Urothelium cell line (cell line): ENCODE data around the gene SLC37A2.
"Not testable (repeated sequence)": the region's sequence is repeated elsewhere in the genome, so short reads cannot be mapped to it uniquely, and the experiment has no call there.

Experiments
- DNase-seq: peaks from one replicate; pipeline ENCODE4 v3.0.0; 2011; ENCODE audit warnings: low spot score, mixed read lengths
- FAIRE-seq: peaks from 2 replicates; lab custom pipeline; 2011; peaks lifted over from hg19 to GRCh38; lab: Jason Lieb, UNC

SLC37A2 gene

DNA sequence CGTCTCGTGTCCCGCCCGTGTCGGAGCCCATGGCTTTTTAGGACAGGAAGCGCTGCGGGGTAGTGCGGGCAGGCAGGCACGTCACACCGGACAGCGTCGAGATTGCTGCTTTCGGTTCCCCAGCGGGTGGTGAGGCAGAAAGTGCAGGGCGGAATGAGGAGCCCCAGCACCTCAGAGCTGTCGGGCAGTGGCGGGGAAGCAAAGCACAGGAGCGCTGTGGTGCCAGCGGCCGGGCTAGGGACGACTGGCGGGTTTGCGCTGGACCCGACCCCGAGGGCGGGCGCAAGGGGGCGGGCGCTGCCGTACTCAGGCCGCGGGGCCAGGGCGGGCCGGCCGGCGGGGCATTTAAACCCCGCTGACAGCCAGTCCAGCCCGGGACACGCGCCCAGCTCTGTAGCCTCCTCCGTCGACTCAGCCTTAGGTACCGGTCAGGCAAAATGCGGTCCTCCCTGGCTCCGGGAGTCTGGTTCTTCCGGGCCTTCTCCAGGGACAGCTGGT is at the start of gene SLC37A2:
SLC37A2 (plus strand) TSS at position 375 of the 498 bp plus-strand sequence; CDS start at position 438, 63 bp downstream.
- FAIRE-seq, result no peak
- DNase-seq, result peak; percentile 66

DNA sequence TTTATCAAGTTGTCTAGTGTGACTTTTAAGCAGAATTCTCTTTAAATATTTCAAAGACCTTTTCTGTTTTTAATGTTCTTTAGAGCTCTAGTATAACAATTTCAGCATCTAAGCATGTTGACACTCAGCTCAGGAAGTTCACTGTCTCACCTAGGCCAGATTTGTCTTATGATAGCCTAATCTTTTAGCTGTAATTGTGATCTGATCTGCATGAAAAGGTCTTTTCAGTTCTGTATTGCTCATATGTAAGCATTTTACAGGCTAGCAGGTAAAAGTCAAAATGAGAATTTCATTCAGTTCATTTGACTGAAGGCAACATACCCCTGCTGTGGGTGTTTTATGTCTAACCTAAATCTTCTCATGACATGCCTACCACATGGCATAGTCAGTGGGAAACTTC is 46.7 kb upstream of the SLC37A2 start:
- no peak for FAIRE-seq
- no peak for DNase-seq

DNA sequence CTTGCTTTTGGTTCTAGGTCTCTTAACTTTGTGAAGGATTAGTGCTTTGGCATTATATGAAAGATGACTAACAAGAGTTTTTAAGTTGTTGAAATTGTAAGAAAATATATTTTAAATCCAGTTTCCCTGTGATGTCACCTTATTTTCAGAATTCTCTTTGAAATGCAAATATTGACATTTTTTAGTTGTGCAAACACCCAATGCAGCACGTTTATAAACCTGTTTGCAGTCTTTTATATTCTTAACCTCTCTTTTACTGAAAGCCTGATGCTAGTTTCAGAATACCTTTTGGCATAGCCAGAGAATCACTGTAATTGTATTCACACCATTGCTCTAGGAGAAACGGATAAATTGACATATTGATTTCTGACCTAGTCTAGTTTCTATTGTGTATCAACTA is 42.8 kb upstream of the SLC37A2 start:
- DNase-seq, result no peak
- no peak for FAIRE-seq

DNA sequence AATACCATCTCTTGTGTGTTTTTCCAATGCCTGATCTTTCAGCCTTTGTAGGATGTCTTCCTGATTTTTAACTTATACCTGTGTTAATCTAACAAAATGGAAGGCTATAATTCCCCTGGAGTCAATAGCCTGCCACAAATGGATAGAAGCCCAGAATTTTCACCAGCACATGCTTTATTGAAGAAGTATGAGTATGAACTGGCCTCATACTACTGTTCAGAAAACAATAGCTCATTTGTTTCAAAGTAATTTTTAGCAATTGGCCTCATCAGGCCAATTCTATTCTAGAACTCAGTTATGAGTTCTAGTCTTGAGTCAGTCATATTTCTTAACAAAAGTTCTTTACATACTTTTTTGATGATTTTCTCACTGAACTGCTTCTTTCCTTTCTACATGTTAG is 40.6 kb upstream of the SLC37A2 start:
- DNase-seq (no peak), FAIRE-seq (no peak)

DNA sequence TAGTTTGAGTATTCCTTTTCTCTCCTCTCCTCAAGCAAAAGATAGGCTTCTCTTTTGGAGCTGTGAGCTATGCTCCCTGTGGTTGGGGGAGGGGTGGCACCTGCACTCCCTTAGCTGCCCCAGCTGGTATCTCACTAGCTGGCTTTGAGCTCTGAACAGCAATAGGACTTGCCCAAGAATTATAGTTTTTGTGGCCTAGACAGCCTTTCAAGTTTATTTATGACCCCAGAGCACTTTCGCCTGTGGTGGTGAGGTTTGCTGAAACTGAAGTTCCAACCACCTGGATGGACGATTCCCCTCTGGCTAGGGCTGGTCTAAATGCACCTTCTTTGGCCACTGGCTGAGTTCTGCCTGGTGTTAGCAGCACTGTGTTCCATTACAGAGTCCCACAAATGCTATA is 37.1 kb upstream of the SLC37A2 start:
- no peak for FAIRE-seq
- DNase-seq, result no peak

DNA sequence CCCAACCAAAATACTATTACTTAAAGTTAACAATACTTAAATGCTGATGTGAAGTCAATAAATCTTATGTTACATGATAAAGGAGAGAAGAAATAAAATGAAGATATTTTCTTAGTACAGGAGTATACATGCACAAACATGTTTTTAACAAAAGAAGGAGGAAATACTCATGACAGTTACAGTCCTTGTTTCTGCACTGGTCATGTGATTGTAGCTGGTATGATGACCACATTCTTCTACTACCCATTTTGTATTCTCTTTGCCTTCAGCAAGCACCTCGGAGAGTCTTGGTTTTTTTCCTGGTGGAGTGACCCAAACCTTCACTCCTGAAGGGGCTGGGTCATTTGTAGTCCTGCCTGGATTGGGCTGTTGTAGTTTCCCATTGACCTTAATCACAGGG is 33.7 kb upstream of the SLC37A2 start:
- not testable (repeated sequence) for DNase-seq, FAIRE-seq

DNA sequence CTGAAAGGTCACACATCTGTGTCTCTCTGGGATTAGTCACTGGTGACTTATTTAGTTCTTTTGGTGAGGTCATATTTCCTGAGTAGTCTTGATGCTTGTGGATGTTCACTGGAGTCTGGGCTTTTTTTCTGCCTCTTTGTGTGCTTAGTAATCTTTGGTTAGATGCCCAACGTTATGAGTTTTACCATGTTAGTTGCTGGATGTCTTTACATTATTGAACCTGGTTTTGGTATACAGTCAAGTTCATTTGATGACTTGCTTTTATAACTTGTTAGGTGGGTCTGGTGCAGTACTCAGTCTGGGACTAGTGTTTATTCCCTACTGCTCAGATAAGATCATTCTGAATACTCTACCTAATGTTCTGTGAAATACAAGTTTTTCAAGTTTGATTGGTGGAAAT is 26.2 kb upstream of the SLC37A2 start:
- DNase-seq, result no peak
- FAIRE-seq, result no peak

DNA sequence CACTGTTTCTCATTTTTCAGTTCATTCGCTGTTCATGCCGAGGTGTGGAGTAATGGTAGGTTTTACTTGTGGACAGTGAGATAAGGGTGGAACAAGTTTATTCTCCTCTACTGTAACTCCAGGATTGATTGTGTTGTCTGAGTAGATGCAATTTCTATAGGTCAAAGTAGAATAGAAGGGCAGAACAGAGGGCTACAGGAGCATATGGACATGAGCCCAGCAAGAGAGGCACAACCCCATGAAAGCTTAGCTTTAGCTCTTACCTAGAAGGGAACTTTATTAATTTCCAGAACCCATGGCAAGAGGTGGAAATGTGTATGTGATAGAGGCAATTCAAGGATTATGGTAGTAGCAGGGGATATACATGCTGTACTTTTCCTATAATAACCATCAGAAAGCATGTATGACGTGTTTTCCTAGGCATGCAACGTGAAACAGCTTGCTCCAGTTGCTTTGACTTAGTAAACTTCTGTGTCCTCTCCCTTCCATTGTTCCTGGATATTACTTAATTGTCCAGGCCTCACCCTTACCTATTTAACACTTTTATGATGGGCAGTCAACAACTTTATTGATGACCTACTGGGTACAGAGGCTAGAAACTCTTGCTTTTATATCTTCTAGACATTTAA is 13.8 kb upstream of the SLC37A2 start:
- DNase-seq (no peak), FAIRE-seq (no peak)

DNA sequence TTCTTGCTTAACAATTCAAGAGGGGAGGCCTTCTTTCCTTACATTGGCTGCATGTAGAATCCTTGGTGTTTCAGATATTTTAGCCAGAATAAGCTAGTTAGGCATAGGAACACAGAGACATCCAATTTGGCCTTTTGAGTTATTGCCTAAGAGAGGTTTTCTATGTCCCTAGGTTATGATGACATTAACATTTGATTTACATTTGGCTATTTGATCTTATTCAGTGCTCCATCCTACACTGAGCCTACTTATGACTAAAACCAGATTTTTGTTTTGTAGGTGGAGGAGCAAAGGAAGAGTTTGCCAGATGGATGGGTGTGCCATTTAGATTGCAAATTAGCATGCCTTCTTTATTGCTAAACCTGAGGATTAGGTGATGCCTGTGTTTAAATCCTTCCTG is 11.1 kb upstream of the SLC37A2 start:
- DNase-seq (no peak), FAIRE-seq (no peak)

DNA sequence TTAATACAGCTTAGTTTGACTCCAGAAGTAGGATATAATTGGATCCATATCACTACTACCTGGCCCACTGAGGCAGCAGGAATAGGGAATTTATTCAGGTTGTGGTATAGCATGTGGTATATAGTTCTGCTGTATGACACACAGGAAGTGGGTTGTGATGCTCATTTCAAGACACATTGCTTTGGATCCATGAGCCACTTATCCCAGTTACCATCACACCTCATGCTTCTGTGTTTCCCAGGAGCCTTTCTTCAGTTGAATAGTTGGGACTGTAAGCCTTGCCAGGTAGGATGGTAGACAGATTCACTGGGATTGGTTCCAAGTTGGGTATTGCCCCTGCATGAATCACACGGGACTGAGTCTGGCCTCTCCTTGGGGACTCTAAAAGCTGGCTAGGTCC is 9.9 kb upstream of the SLC37A2 start:
- no peak for DNase-seq
- FAIRE-seq, result no peak

DNA sequence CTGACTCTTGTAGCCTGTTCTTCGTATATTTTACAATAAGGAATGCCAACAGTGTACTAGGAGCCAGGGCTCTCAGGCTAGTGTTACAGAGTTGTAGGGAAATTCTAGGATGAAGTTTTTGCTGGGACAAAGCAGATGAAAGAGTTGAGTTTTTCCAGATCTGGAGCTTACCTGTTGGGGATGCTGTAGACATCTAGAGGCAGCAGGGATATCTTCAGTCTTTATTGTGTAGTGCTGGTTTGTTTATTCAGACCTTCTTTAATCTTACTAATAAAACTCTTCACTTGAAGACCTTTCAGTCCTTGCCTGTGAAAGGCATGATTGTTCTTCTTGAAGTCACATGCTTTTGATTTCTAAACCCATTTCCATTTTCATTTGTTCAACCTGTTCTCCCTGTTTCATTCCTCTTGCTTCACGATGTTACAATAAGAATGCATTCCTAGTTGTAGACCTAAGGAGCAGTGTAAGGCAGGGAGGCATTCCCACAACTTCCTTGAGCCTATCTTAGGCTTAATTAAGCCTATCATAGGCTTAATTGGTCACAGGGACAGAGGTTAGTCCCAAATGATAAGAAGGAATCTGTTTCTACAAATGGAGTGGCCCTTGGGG is 7.9 kb upstream of the SLC37A2 start:
- DNase-seq, result no peak
- no peak for FAIRE-seq

DNA sequence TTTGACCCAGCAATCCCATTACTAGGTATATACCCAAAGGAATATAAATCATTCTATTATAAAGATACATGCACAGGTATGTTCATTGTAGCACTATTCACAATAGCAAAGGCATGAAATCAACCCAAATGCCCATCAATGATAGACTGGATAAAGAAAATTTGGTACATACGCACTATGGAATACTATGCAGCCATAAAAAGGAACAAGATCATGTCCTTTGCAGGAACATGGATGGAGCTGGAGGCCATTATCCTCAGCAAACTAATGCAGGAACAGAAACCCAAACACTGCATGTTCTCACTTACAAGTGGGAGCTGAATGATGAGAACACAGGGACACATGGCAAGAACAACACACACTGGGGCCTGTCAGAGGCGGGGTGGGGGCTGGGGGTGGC is 7.0 kb upstream of the SLC37A2 start:
- not testable (repeated sequence) for FAIRE-seq, DNase-seq

DNA sequence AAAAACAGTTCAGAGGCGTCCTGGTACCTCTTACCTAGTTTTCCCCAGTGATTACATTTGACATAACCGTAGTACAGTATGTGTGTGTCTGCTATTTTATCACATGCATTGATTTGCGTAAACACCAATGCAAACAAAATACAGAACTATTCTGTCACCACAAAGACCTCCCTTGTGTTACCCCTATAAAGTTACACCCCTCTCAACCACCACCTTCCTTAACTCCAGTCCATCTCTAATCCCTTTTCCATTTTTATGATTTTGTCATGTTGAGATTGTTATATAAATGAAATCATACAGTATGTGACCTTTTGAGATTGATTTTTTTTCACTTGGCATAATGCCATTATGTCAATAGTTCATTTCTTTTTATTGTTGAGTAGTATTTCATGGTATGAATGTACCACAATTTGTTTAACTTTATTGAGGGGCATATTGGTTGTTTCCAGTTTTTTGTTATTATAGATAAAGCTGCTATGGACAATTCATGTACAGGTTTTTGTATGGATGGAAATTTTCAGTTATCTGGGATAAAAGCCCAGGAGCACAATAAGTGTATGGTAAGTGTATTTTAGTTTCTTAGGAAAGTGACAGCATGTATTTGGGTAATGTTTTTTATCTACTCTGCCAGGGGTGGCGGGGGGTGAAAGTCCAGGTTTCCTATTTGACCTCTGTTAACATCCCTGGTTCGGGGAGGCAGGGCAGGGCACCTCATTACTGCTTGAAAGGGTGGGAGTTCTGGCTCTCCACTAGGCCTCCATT is 6.0 kb upstream of the SLC37A2 start:
- FAIRE-seq, result no peak
- DNase-seq, result no peak

DNA sequence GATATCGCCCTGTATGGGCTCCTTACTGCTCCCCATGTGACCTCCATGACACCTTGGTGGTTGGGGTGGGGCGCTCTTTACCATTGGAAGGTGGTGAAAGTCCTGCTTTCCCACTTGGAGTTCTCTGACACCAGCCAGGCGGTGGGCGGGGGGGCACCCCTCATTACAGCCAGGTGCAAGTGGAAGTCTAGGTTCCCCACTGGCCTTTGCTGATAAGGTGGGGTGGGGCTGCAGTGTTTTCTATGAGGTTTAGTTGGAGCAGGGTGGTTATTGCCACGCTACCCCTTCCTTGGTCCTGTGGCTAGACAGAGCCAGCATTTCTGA is 5.5 kb upstream of the SLC37A2 start:
- FAIRE-seq, result no peak

DNA sequence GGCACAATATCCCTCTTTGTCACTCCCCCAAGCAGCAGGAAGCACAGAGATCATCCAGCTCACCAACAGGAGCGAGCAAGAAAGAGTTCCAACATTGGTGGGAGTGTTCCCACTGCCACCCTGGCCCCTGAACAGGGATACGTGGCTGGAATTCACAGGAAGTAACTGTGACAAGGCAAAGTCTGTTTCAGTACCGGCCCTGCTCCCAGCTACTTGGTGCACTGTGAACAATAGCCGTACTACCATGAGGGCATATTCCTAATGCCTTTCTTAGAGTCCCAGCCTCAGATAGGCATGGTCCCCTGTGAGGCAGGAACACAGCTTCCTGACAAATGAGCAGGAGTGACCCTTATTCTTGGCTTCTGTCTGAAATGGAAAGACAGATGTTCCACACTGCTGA is 1.8 kb upstream of the SLC37A2 start:
- FAIRE-seq, result no peak
- no peak for DNase-seq

More for the DNA sequence above, 5.5 kb upstream of the SLC37A2 start:
- no peak for DNase-seq

DNA sequence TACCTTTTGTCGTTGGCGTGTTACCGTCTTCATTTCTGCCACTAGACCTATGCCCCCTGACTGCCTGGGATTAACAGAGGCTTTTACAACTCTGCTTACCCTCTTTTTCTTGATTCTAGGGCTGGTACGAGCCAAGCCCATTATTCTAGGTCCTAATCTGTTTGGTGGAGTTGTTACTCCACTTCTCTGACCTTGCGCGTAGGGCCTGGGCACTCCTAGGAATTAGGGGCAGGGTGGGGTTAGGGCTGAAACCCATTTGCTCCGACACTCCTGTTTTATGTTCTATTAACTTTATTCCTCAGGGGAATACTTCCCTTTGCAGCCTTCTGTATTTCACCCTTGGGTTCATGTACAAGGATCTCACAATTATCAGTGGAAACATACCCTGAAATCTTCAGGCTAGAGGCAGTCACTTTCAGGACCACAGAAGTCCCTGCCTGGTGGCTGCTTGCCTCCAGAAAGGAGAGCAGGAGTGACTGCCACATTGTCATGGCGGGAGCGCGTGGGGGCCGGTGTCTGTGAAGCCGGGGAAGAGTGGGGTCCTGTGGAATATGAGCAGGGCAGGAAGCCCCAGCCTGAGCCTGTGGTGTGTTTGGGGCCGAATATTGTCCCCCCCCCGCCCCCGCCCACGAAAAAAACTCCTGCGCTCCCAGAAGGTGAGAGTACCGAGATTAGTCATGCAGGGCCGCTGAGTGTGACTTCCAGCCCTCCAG is 731 bp upstream of the SLC37A2 start:
- DNase-seq (no peak), FAIRE-seq (no peak)

DNA sequence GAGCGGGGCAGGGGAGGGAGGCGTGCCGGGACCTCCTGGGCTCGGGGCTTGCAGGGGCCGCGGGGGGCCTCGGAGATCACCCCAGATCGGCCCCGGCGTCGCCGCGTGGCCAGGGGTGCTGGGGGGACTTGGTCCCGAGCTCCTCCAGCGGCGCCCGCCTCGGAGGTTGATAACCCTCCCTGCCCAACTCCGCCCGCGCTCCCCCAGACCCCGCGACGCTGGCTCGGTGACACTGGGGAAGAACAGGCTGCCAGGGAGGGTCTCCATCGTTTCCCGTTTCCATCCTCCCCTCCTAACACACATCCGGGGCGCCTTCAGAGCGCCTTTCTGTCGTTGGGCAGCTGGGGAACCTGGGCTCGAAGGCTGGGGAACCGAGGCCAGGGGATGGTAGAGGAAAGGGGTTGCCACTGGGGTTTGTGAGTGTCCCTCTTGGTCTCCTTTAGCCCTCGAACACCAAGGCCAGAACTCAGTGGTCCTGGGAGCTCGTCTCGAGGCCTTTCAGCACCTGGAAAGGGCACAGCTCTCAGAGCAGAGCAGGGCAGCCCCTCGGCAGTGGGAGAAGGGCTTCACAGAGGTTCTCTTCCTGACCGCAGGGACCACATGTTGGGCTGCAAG is 431 bp downstream of the SLC37A2 start:
- no peak for DNase-seq
- FAIRE-seq, result no peak

DNA sequence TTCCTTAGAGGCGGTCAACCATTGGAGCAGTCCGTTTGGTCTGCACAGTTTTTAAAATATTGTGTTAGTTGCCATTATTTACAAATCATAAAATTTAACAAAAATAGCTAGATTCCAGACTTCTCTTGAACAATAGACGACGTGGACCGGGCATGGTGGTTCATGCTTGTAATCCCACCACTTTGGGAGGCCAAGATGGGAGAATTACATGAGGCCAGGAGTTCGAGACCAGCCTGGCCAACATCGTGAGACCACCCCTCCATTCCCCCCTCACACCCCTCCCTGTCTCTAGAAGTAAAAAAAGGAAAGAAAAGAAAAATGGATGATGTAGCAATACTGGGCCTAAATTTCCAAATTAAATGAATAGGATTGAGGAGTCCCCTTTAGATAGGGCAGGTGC is 965 bp downstream of the SLC37A2 start:
- no peak for DNase-seq
- no peak for FAIRE-seq

DNA sequence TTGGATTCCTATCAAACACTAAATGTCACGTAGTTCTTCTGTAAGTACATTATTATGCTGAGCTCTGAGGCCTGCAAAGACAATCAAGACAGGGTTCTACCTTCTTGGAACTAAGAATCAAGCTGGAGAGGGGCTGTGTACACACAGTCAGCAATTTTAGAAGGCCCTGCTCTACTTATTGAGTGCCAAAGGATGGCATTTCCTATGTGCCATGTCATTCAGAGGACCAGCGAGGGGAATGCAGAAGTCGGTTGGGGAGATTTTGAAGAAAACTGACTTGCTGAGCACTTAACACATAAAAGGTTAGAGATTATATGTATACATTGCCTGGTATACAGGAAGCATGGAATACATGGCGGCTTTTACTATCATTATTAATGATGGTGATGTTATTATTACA is 5.3 kb downstream of the SLC37A2 start:
- DNase-seq, result no peak
- FAIRE-seq, result no peak

DNA sequence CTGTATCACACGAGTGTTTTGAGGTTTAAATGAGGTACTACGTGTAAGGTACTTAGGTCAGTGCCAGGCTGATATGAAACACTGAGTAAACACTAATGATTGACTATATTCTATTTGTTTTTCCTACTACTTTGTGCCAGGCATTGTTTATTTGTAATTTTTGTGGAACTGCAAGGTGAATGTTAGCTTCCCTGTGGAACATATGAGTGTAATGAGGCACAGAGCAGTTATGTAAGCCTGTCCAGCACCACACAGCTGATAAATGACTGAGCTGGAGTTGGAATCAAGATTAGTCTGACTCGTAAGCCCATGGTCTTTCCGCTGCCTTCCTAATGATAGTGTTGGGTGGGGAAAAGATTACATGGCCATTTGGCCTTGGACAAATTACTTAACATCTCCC is 5.9 kb downstream of the SLC37A2 start:
- FAIRE-seq (no peak), DNase-seq (no peak)

DNA sequence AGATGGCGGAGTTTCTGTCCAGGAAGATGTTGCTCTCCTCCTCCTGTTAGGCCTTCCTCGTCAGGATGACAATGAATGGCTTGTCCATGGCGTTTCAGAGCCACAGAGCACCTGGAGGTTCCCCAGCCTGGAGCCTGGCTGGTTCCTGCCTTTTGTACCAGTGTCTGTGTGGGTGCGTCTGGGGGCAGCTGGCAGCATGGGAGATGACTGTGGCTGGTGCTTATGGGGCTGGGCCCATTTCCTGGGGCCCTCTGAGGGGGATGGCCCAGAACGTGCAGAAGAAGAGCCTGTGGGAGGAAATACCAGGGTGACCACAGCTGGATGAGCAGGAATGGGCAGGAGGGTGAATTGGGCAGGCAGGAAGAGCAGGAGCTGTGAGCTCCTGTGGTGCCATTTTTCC is 6.7 kb downstream of the SLC37A2 start:
- FAIRE-seq (no peak), DNase-seq (no peak)
